GM12878 (cell line): ENCODE results near the gene SELE. TPM values are rescaled to one million over a fixed set of nuclear protein-coding genes. Genes with fewer than 3 reads are reported as not detected.

ENCODE experiments used
- ATAC-seq: fragments of 200-7000 bp; cut with Tn5 transposase; 3 replicates; pipeline ENCODE4 v1.9.1; 2020; ENCODE audit warnings: mild to moderate bottlenecking, moderate library complexity
- BruUV-seq: library from RNA; stranded (reverse); fragments of 400-500 nt; replicated peaks from 2 replicates; lab custom pipeline; 2021; lab: Mats Ljungman, UMichigan
- CTCF ChIA-PET: fragments of 300-600 bp; sonication (Branson Sonifier 250); formaldehyde crosslinking; extraction: SDS; loops from one replicate; lab custom pipeline; 2021; ENCODE audit warnings: inconsistent platforms; lab: Yijun Ruan, JAX
- POLR2A ChIA-PET: fragments of 350-600 bp; formaldehyde crosslinking; extraction: SDS; loops from one replicate; lab custom pipeline; 2021; ENCODE audit warnings: inconsistent platforms; lab: Charles Lee
- RAD21 ChIA-PET: fragments of 300-600 bp; sonication (Branson Sonifier 250); formaldehyde crosslinking; loops from one replicate; lab custom pipeline; 2023; ENCODE audit warnings: antibody characterized with exemption; ENCODE audit not compliant: unreplicated experiment; lab: Charles Lee
- SMC1A ChIA-PET: fragments of 300-600 bp; sonication (Branson Sonifier 250); formaldehyde crosslinking; loops from one replicate; lab custom pipeline; 2023; ENCODE audit not compliant: unreplicated experiment, uncharacterized antibody; lab: Charles Lee
- DNase-seq: peaks from one replicate; pipeline ENCODE4 v3.0.0-alpha.2; 2011; ENCODE audit warnings: low read depth, low spot score
- FAIRE-seq: peaks from 3 replicates; lab custom pipeline; 2011; peaks lifted over from hg19 to GRCh38; lab: Jason Lieb, UNC
- H2AFZ ChIP-seq: 2 replicates; pipeline ENCODE4 v1.6.0; 2011; ENCODE audit warnings: low read depth, low read length, control low read depth; ENCODE audit not compliant: control insufficient read depth
- H3K27ac ChIP-seq: 2 replicates; pipeline ENCODE4 v1.5.1; 2011; ENCODE audit warnings: control low read depth; ENCODE audit not compliant: control insufficient read depth, insufficient read depth
- H3K27me3 ChIP-seq, 2 experiments: replicated peaks in 1 of 2; 2 replicates each; pipeline versions ENCODE4 v1.6.0 to v1.6.1; 2011; ENCODE audit warnings: low read length in 1 of 2; ENCODE audit not compliant: control insufficient read depth in 2 of 2, insufficient read depth in 2 of 2
- H3K36me3 ChIP-seq, 2 experiments: 2 replicates each; pipeline ENCODE4 v1.5.1; 2011; ENCODE audit warnings: low read length in 1 of 2; ENCODE audit not compliant: control insufficient read depth in 2 of 2, insufficient read depth in 2 of 2
- H3K4me1 ChIP-seq: 2 replicates; pipeline ENCODE4 v1.6.1; 2011; ENCODE audit warnings: mild to moderate bottlenecking, low read length, moderate library complexity, mixed read lengths; ENCODE audit not compliant: control insufficient read depth, insufficient read depth
- H3K4me2 ChIP-seq: 2 replicates; pipeline ENCODE4 v1.6.0; 2011; ENCODE audit warnings: control low read depth; ENCODE audit not compliant: control insufficient read depth, insufficient read depth
- H3K4me3 ChIP-seq: fragments of 200-600 bp; sonication (generic); 2 replicates; pipeline ENCODE4 v1.5.1; 2016
- H3K79me2 ChIP-seq: 2 replicates; pipeline ENCODE4 v1.6.0; 2011; ENCODE audit warnings: low read length; ENCODE audit not compliant: control insufficient read depth, insufficient read depth
- H3K9ac ChIP-seq: 2 replicates; pipeline ENCODE4 v1.8.0; 2011; ENCODE audit warnings: low read length, control low read depth, mixed read lengths; ENCODE audit not compliant: control insufficient read depth, insufficient read depth
- H3K9me3 ChIP-seq: replicated peaks from 3 replicates; pipeline ENCODE4 v1.5.1; 2011; ENCODE audit warnings: mild to moderate bottlenecking, low read length; ENCODE audit not compliant: control insufficient read depth, insufficient read depth
- H4K20me1 ChIP-seq: 2 replicates; pipeline ENCODE4 v1.6.0; 2011; ENCODE audit not compliant: control insufficient read depth, insufficient read depth
- KAT2A ChIP-seq: conservative IDR thresholded peaks from 2 replicates; pipeline ENCODE4 v1.6.1; 2011; ENCODE audit warnings: low read depth, low read length; ENCODE audit not compliant: control insufficient read depth
- NR2C2 ChIP-seq: IDR thresholded peaks from 2 replicates; pipeline ENCODE4 v1.6.1; 2011; ENCODE audit warnings: borderline replicate concordance, low read depth; ENCODE audit not compliant: control insufficient read depth, insufficient read length
- POU2F2 ChIP-seq: IDR thresholded peaks from 3 replicates; pipeline ENCODE4 v1.6.1; 2011; ENCODE audit warnings: low read depth, mild to moderate bottlenecking, low read length, borderline replicate concordance
- RCOR1 ChIP-seq: conservative IDR thresholded peaks from 2 replicates; pipeline ENCODE4 v1.6.1; 2012; ENCODE audit warnings: low read depth, low read length, improper control_type of control experiment
- RFX5 ChIP-seq: IDR thresholded peaks from 2 replicates; pipeline ENCODE4 v1.6.1; 2011; ENCODE audit warnings: low read depth, low read length, improper control_type of control experiment
- RUNX3 ChIP-seq: IDR thresholded peaks from 2 replicates; pipeline ENCODE4 v1.6.1; 2012; ENCODE audit warnings: low read length, inconsistent platforms
- STAT1 ChIP-seq: fragments of 450-650 bp; conservative IDR thresholded peaks from 2 replicates; pipeline ENCODE4 v1.6.1; 2014; ENCODE audit warnings: antibody characterized with exemption, mild to moderate bottlenecking
- WGBS: methylation state at CpG from one replicate; pipeline ENCODE4 v1.1.6; 2016; ENCODE audit warnings: low lambda C conversion rate; ENCODE audit not compliant: insufficient replicate concordance, insufficient coverage; ENCODE audit errors: missing lambda C conversion rate; 5-methylcytosine and 5-hydroxymethylcytosine counted together
- in situ Hi-C: fragments of 300-500 bp; cut with MboI; formaldehyde crosslinking; loops from 9 replicates; pipeline ENCODE4 v1.14.3; 2018; ENCODE audit warnings: mixed read lengths
- intact Hi-C: fragments of 100-400 bp; cut with micrococcal nuclease; formaldehyde crosslinking; loops from one replicate; pipeline ENCODE4 v1.14.2; 2022; ENCODE audit not compliant: unreplicated experiment
- polyA plus RNA-seq, 11 experiments: library from polyadenylated mRNA; depleted of rRNA in 4 of 11; unstranded in 6 of 11; stranded (reverse) in 5 of 11; fragments of >200 nt; fragmentation: Nextera tagmentation in 4 of 11; fragmentation: Illumina TruSeq in 1 of 11; extraction: Ambion mirVana in 4 of 11; extraction: Trizol in 1 of 11; gene quantifications; 1 replicate in 1 of 11; 2 replicates in 10 of 11; pipeline versions ENCODE4 v1.2.1 to v1.2.3, GENCODE V29; 2011 to 2016; ENCODE audit warnings: inconsistent platforms in 2 of 11, missing spikeins in 2 of 11, low read depth in 1 of 11
- total RNA-seq, 4 experiments: library from RNA; depleted of rRNA in 3 of 4; stranded (reverse); fragments of >200 nt in 3 of 4; fragmentation: Illumina TruSeq in 1 of 4; extraction: Trizol in 1 of 4; gene quantifications; 2 replicates each; pipeline versions ENCODE4 v1.2.1 to v1.2.3, GENCODE V29; 2013 to 2021
- TF ChIP-seq, protein P1 (sequence below): fragments of 450-650 bp; IDR thresholded peaks from 2 replicates; pipeline ENCODE4 v1.6.1; 2017; ENCODE audit warnings: mild to moderate bottlenecking
- TF ChIP-seq, protein P2 (sequence below): IDR thresholded peaks from 2 replicates; pipeline ENCODE4 v1.6.1; 2011; ENCODE audit warnings: borderline replicate concordance, low read depth, mild to moderate bottlenecking, moderate library complexity, mixed read lengths, low read length; ENCODE audit not compliant: insufficient read depth; ENCODE audit errors: extremely low read length

Gene SELE
- total and polyA plus RNA-seq, 10 of the 15 experiments (the other 5 are each of a cell fraction or from before 2014, with no cell fraction given): not detected

DNA sequence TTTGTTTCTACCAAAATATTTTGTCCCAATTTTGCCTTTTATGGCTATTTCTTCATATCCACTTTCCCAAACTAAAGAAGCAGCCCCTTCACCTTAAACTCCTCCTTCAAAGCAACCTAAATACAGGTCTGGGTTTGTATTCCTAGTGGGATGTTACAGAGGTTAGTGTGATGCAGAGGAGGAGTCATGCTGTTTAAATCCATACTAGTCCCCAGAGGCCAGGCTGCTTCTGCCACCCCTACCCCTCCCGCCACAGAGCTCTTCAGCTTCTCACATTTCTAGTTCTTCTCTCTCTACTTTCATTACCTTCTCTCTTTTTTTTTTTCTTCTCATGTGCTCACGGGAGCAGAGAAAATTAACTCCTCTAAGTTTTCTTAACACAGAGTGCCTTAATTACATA lies 51.8 kb downstream of the SELE start (continued):
- TF ChIP-seq, protein P1, sequence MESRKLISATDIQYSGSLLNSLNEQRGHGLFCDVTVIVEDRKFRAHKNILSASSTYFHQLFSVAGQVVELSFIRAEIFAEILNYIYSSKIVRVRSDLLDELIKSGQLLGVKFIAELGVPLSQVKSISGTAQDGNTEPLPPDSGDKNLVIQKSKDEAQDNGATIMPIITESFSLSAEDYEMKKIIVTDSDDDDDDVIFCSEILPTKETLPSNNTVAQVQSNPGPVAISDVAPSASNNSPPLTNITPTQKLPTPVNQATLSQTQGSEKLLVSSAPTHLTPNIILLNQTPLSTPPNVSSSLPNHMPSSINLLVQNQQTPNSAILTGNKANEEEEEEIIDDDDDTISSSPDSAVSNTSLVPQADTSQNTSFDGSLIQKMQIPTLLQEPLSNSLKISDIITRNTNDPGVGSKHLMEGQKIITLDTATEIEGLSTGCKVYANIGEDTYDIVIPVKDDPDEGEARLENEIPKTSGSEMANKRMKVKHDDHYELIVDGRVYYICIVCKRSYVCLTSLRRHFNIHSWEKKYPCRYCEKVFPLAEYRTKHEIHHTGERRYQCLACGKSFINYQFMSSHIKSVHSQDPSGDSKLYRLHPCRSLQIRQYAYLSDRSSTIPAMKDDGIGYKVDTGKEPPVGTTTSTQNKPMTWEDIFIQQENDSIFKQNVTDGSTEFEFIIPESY: 0 out of 2 replicates have a peak, but pooled peaks have one; percentile 11
- TF ChIP-seq, protein P2, sequence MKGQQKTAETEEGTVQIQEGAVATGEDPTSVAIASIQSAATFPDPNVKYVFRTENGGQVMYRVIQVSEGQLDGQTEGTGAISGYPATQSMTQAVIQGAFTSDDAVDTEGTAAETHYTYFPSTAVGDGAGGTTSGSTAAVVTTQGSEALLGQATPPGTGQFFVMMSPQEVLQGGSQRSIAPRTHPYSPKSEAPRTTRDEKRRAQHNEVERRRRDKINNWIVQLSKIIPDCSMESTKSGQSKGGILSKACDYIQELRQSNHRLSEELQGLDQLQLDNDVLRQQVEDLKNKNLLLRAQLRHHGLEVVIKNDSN: no peak
- TF ChIP-seq RUNX3 (no peak), RCOR1 (no peak), POU2F2 (no peak)

GRCh38 chr1:169681140-169681539 lies 52.7 kb downstream of the SELE start:
- H3K9me3 ChIP-seq: no peaks in the 10 kb centered on the region; the same call in 2 of the 3 replicates
- H3K9ac ChIP-seq: no peak overlapping the region
- H3K27me3 ChIP-seq: no peaks in the 10 kb centered on the region
- SMC1A ChIA-PET: interaction anchor here (0.6 to 11.1 kb wide), 12 partner anchors 12 to 1339 kb away, joined by 3 to 176 read pairs (median 10); no protein-coding TSS in a partner anchor
- CTCF ChIA-PET: interaction anchor here (0.8 to 9.7 kb wide), 8 partner anchors 10 to 210 kb away, joined by 3 to 125 read pairs (median 7); no protein-coding TSS in a partner anchor
- H3K79me2 ChIP-seq: no peaks in the 10 kb centered on the region
- peak overlapping the region; percentile 38 for H3K4me2 ChIP-seq
- ATAC-seq (peak; percentile 58), FAIRE-seq (no peak), DNase-seq (no peak)
- in situ Hi-C loops: no loop called here
- BruUV-seq: TSS peak; percentile 64
- intact Hi-C loops: loop anchor here (2.0 kb wide), 1 partner anchor 16 kb away; no protein-coding TSS in a partner anchor
- peak overlapping the region; percentile 14 for H3K4me3 ChIP-seq
- POLR2A ChIA-PET: interaction anchor here (1.1 to 5.8 kb wide), 2 partner anchors 12 to 18 kb away, joined by 3 to 64 read pairs; no protein-coding TSS in a partner anchor
- RAD21 ChIA-PET: interaction anchor here (0.8 to 6.0 kb wide), 9 partner anchors 11 to 114 kb away, joined by 3 to 71 read pairs (median 15); partner anchors contain the start of genes F5 and METTL18
- WGBS: 4% methylated on average over 2 of the region's 2 CpGs
- H3K27ac ChIP-seq: peak overlapping the region; percentile 67
- no peaks in the 10 kb centered on the region for H3K36me3 ChIP-seq
- no peak for TF ChIP-seq KAT2A
- 0 out of 2 replicates have a peak, but pooled peaks have one; percentile 18 for TF ChIP-seq STAT1
- no peak for TF ChIP-seq NR2C2
- no peak for TF ChIP-seq RFX5
- TF ChIP-seq, all 136 proteins: peak for 1
- H4K20me1 ChIP-seq: no peaks in the 10 kb centered on the region
- peaks cover 49% of the 10 kb centered on the region for H3K4me1 ChIP-seq
- H2AFZ ChIP-seq: peak overlapping the region; percentile 3
